IMR-90 (cell line): ENCODE measurements around the gene MPC2. TPM values are rescaled to one million over a fixed set of nuclear protein-coding genes. Genes with fewer than 3 reads are reported as not detected.
A peak's percentile ranks its signal among the peaks of the same experiment; 100 is the strongest.

Experiments used
- ATAC-seq: fragments of 200-7000 bp; cut with Tn5 transposase; 2 replicates; pipeline ENCODE4 v1.9.1; 2020; ENCODE audit warnings: low read depth, mild to moderate bottlenecking, moderate library complexity
- BruUV-seq: library from RNA; stranded (reverse); fragments of 400-500 nt; replicated peaks from 2 replicates; lab custom pipeline; 2021; lab: Mats Ljungman, UMichigan
- CTCF ChIA-PET: fragments of 300-600 bp; formaldehyde crosslinking; extraction: SDS; loops from one replicate; lab custom pipeline; 2021; ENCODE audit warnings: antibody characterized with exemption; lab: Yijun Ruan, JAX
- POLR2A ChIA-PET: fragments of 300-600 bp; sonication (Branson Sonifier 250); formaldehyde crosslinking; loops from one replicate; lab custom pipeline; 2022; ENCODE audit warnings: antibody characterized with exemption; ENCODE audit not compliant: unreplicated experiment; lab: Charles Lee
- DNase-seq: peaks from one replicate; pipeline ENCODE4 v3.0.0; 2013
- H2AFZ ChIP-seq: replicated peaks from 2 replicates; pipeline ENCODE3; 2013; ENCODE audit warnings: low read length, mild to moderate bottlenecking; ENCODE audit not compliant: poor library complexity
- H2AK5ac ChIP-seq: 2 replicates; pipeline ENCODE4 v1.6.1; 2013; ENCODE audit warnings: low read depth, low read length, inconsistent platforms
- H2AK9ac ChIP-seq: replicated peaks from 2 replicates; pipeline ENCODE3; 2013; ENCODE audit warnings: mild to moderate bottlenecking, low read depth, low read length, moderate library complexity; ENCODE audit not compliant: poor library complexity
- H2BK120ac ChIP-seq: 2 replicates; pipeline ENCODE4 v1.6.1; 2013; ENCODE audit warnings: low read depth, low read length, inconsistent platforms
- H2BK15ac ChIP-seq: 3 replicates; pipeline ENCODE4 v1.6.1; 2013; ENCODE audit warnings: low read depth, low read length, inconsistent platforms
- H2BK20ac ChIP-seq: 2 replicates; pipeline ENCODE4 v1.6.1; 2013; ENCODE audit warnings: low read depth, mild to moderate bottlenecking, inconsistent platforms, low read length, moderate library complexity
- H2BK5ac ChIP-seq: 2 replicates; pipeline ENCODE4 v1.6.1; 2013; ENCODE audit warnings: mild to moderate bottlenecking, low read depth, low read length, inconsistent platforms; ENCODE audit not compliant: poor library complexity, severe bottlenecking
- H3K14ac ChIP-seq: replicated peaks from 2 replicates; pipeline ENCODE4 v1.6.1; 2013; ENCODE audit warnings: low read depth, low read length, inconsistent platforms
- H3K18ac ChIP-seq: 2 replicates; pipeline ENCODE4 v1.6.1; 2013; ENCODE audit warnings: low read depth, low read length, control low read depth
- H3K23ac ChIP-seq: 2 replicates; pipeline ENCODE4 v1.6.1; 2013; ENCODE audit warnings: low read depth, low read length, inconsistent platforms
- H3K27ac ChIP-seq: 2 replicates; pipeline ENCODE4 v1.5.1; 2013; ENCODE audit warnings: mild to moderate bottlenecking, control low read depth, low read length; ENCODE audit not compliant: insufficient read depth
- H3K27me3 ChIP-seq: 2 replicates; pipeline ENCODE4 v1.6.1; 2013; ENCODE audit warnings: low read length; ENCODE audit not compliant: control insufficient read depth, insufficient read depth
- H3K36me3 ChIP-seq: 2 replicates; pipeline ENCODE4 v1.6.1; 2013; ENCODE audit warnings: low read length, mixed read lengths; ENCODE audit not compliant: control insufficient read depth, insufficient read depth
- H3K4ac ChIP-seq: 2 replicates; pipeline ENCODE4 v1.6.1; 2013; ENCODE audit warnings: low read depth, low read length, inconsistent platforms
- H3K4me1 ChIP-seq: 2 replicates; pipeline ENCODE4 v1.6.1; 2013; ENCODE audit warnings: low read length, mixed read lengths; ENCODE audit not compliant: control insufficient read depth, insufficient read depth
- H3K4me2 ChIP-seq: 2 replicates; pipeline ENCODE4 v1.6.1; 2013; ENCODE audit warnings: low read depth, mild to moderate bottlenecking, control low read depth, low read length, moderate library complexity
- H3K4me3 ChIP-seq: 2 replicates; pipeline ENCODE4 v1.5.1; 2013; ENCODE audit warnings: low read depth, mild to moderate bottlenecking, control low read depth, low read length, moderate library complexity; ENCODE audit not compliant: insufficient read depth
- H3K56ac ChIP-seq: 2 replicates; pipeline ENCODE4 v1.6.1; 2013; ENCODE audit warnings: low read length, inconsistent platforms; ENCODE audit not compliant: insufficient read depth; ENCODE audit errors: extremely low read depth
- H3K79me1 ChIP-seq, 2 experiments: 2 replicates each; pipeline ENCODE4 v1.6.1; 2013; ENCODE audit warnings: low read length in 2 of 2, inconsistent platforms in 1 of 2, low read depth in 1 of 2
- H3K9ac ChIP-seq: 2 replicates; pipeline ENCODE4 v1.6.1; 2013; ENCODE audit warnings: low read depth, low read length, control low read depth
- H3K9me1 ChIP-seq: 2 replicates; pipeline ENCODE4 v1.6.1; 2013; ENCODE audit warnings: low read length, inconsistent platforms; ENCODE audit not compliant: insufficient read depth
- H3K9me3 ChIP-seq: 2 replicates; pipeline ENCODE4 v1.6.1; 2013; ENCODE audit warnings: low read length; ENCODE audit not compliant: control insufficient read depth, insufficient read depth
- H4K20me1 ChIP-seq: 2 replicates; pipeline ENCODE4 v1.6.1; 2013; ENCODE audit warnings: low read length, inconsistent platforms; ENCODE audit not compliant: insufficient read depth
- H4K5ac ChIP-seq: 2 replicates; pipeline ENCODE4 v1.6.1; 2013; ENCODE audit warnings: mild to moderate bottlenecking, low read depth, low read length, control low read depth
- H4K8ac ChIP-seq, 2 experiments: 2 replicates each; pipeline ENCODE4 v1.6.1; 2013; ENCODE audit warnings: low read depth in 2 of 2, low read length in 2 of 2, control low read depth in 1 of 2, inconsistent platforms in 1 of 2
- H4K91ac ChIP-seq: 2 replicates; pipeline ENCODE4 v1.6.1; 2013; ENCODE audit warnings: low read depth, low read length, inconsistent platforms; ENCODE audit not compliant: insufficient read depth
- CHD1 ChIP-seq: IDR thresholded peaks from 2 replicates; pipeline ENCODE4 v1.6.1; 2012; ENCODE audit warnings: low read depth, low read length, improper control_type of control experiment
- MAZ ChIP-seq: IDR thresholded peaks from 2 replicates; pipeline ENCODE4 v1.6.1; 2012; ENCODE audit warnings: low read depth, mild to moderate bottlenecking, low read length, improper control_type of control experiment, moderate library complexity, borderline replicate concordance
- RCOR1 ChIP-seq: IDR thresholded peaks from 2 replicates; pipeline ENCODE4 v1.6.1; 2012; ENCODE audit warnings: mild to moderate bottlenecking, low read length, improper control_type of control experiment; ENCODE audit not compliant: insufficient replicate concordance
- WGBS, 2 experiments: methylation state at CpG; one replicate each; pipeline versions ENCODE4 v1.1.5 to v1.1.7; 2013; ENCODE audit warnings: missing lambda C conversion rate in 2 of 2; ENCODE audit not compliant: insufficient read length in 1 of 2; ENCODE audit errors: extremely low coverage in 2 of 2; 5-methylcytosine and 5-hydroxymethylcytosine counted together
- dilution Hi-C: fragments of 300-500 bp; cut with HindIII; formaldehyde crosslinking; loops from one replicate; pipeline ENCODE4 v1.14.3; 2018; ENCODE audit warnings: low sequenced_read_pairs; ENCODE audit not compliant: unreplicated experiment
- in situ Hi-C: fragments of 300-500 bp; cut with MboI; formaldehyde crosslinking; loops from 3 replicates; pipeline ENCODE4 v1.14.3; 2019; ENCODE audit warnings: low sequenced_read_pairs, inconsistent platforms, mixed read lengths
- intact Hi-C: fragments of 100-400 bp; cut with micrococcal nuclease; formaldehyde crosslinking; loops from 2 replicates; pipeline ENCODE4 v1.10.0; 2022
- polyA plus RNA-seq, 3 experiments: library from polyadenylated mRNA; depleted of rRNA; stranded (reverse); fragments of >200 nt; gene quantifications; 2 replicates each; pipeline ENCODE4 v1.2.3, GENCODE V29; 2012; ENCODE audit warnings: low replicate concordance in 1 of 3
- total RNA-seq: library from RNA; depleted of rRNA; stranded (reverse); fragments of >200 nt; gene quantifications from 2 replicates; pipeline ENCODE4 v1.2.3, GENCODE V29; 2012

Gene MPC2
- total and polyA plus RNA-seq, 2 of the 4 experiments (the other 2 are of a cell fraction) = 35.0 to 42.9 TPM

GRCh38 chr1:167899253-167899681 lies 37.6 kb downstream of the MPC2 start:
- 0 out of 2 replicates have a peak overlapping the region, but pooled peaks have one; percentile 0 for H2AK5ac ChIP-seq
- dilution Hi-C loops = no loop called here
- ChIA-PET CTCF (no interaction called here), POLR2A (no interaction called here)
- H3K18ac ChIP-seq = no peak overlapping the region
- H3K27me3 ChIP-seq = no peaks in the 10 kb centered on the region
- no peak overlapping the region for H3K4me2 ChIP-seq
- no TSS peak for BruUV-seq
- H2AK9ac ChIP-seq = peak overlapping the region; percentile 56
- H3K4me3 ChIP-seq = no peak overlapping the region
- 0 out of 2 replicates have a peak overlapping the region, but pooled peaks have one; percentile 0 for H3K4ac ChIP-seq
- no peak overlapping the region for H4K5ac ChIP-seq
- DNase-seq = peak; percentile 71
- no peaks in the 10 kb centered on the region for H3K9me3 ChIP-seq
- H3K79me1 ChIP-seq = no peaks in the 10 kb centered on the region
- H3K36me3 ChIP-seq = no peaks in the 10 kb centered on the region
- no CpG with 5 or more reads among the region's 4 CpGs for WGBS, 2 experiments
- H4K8ac ChIP-seq = no peak overlapping the region
- TF ChIP-seq RCOR1 (no peak), CHD1 (no peak), MAZ (no peak)
- no peak overlapping the region for H3K56ac ChIP-seq
- H4K91ac ChIP-seq = no peak overlapping the region
- peaks cover 6% of the 10 kb centered on the region for H3K4me1 ChIP-seq
- H3K27ac ChIP-seq = no peak overlapping the region
- peak overlapping the region; percentile 40; the same call in 1 of the 2 replicates for H2BK120ac ChIP-seq
- intact Hi-C loops = no loop called here
- no peak overlapping the region for H2BK5ac ChIP-seq
- H2BK20ac ChIP-seq = peak overlapping the region; percentile 0; the same call in 1 of the 2 replicates
- peak overlapping the region; percentile 59; the same call in 1 of the 2 replicates for H3K14ac ChIP-seq
- peak; percentile 62 for ATAC-seq
- H4K20me1 ChIP-seq = no peaks in the 10 kb centered on the region; the same call in 1 of the 2 replicates
- peak overlapping the region; percentile 61 for H2AFZ ChIP-seq
- H3K9ac ChIP-seq = no peak overlapping the region
- no peak overlapping the region; the same call in 2 of the 3 replicates for H2BK15ac ChIP-seq
- peaks cover 5% of the 10 kb centered on the region for H3K9me1 ChIP-seq
- in situ Hi-C loops = no loop called here
- no peak overlapping the region for H3K23ac ChIP-seq
